Endothelial cell of umbilical vein (primary cell): ENCODE results near the gene KIFC3. TPM values are rescaled to one million over a fixed set of nuclear protein-coding genes. Genes with fewer than 3 reads are reported as not detected.

Experiments
- BruUV-seq: library from RNA; stranded (reverse); fragments of 400-500 nt; replicated peaks from 2 replicates; lab custom pipeline; 2021; lab: Mats Ljungman, UMichigan
- CTCF ChIA-PET: fragments of 300-600, 350-600 bp; sonication (Branson Sonifier 250); formaldehyde crosslinking; loops from one replicate; lab custom pipeline; 2021; ENCODE audit warnings: antibody characterized with exemption, inconsistent platforms; lab: Charles Lee
- POLR2A ChIA-PET: fragments of 300-600, 350-600 bp; sonication (Branson Sonifier 250); formaldehyde crosslinking; loops from one replicate; lab custom pipeline; 2021; ENCODE audit warnings: antibody characterized with exemption, inconsistent platforms; lab: Charles Lee
- DNase-seq: peaks from one replicate; pipeline ENCODE4 v3.0.0-alpha.2; 2011; ENCODE audit warnings: low read depth, low spot score
- FAIRE-seq: peaks from 2 replicates; lab custom pipeline; 2011; peaks lifted over from hg19 to GRCh38; lab: Jason Lieb, UNC
- H2AFZ ChIP-seq: 2 replicates; pipeline ENCODE4 v1.6.0; 2012; ENCODE audit warnings: low read depth, low read length, control low read depth, inconsistent platforms
- H3K27ac ChIP-seq: 2 replicates; pipeline ENCODE4 v1.5.1; 2011; ENCODE audit warnings: low read depth, mild to moderate bottlenecking, control low read depth, low read length, moderate library complexity; ENCODE audit not compliant: insufficient read depth
- H3K27me3 ChIP-seq, 2 experiments: 2 replicates each; pipeline versions ENCODE4 v1.6.0 to v1.6.1; 2011; ENCODE audit warnings: low read length in 2 of 2, mixed read lengths in 1 of 2; ENCODE audit not compliant: control insufficient read depth in 2 of 2, insufficient read depth in 2 of 2
- H3K36me3 ChIP-seq, 2 experiments: 2 replicates in 1 of 2; 3 replicates in 1 of 2; pipeline ENCODE4 v1.5.1; 2011; ENCODE audit warnings: low read length in 2 of 2, mild to moderate bottlenecking in 1 of 2, moderate library complexity in 1 of 2; ENCODE audit not compliant: control insufficient read depth in 2 of 2, insufficient read depth in 2 of 2; ENCODE audit errors: extremely low read depth in 1 of 2
- H3K4me1 ChIP-seq: 3 replicates; pipeline ENCODE4 v1.5.1; 2011; ENCODE audit warnings: mild to moderate bottlenecking, low read length; ENCODE audit not compliant: control insufficient read depth, insufficient read depth; ENCODE audit errors: extremely low read depth
- H3K4me2 ChIP-seq: 2 replicates; pipeline ENCODE4 v1.6.1; 2011; ENCODE audit warnings: low read length, control low read depth, mixed read lengths; ENCODE audit not compliant: insufficient read depth
- H3K4me3 ChIP-seq, 3 experiments: fragments of 200-600 bp in 1 of 3; sonication (generic), shearing (Covaris generic) in 1 of 3; replicated peaks in 1 of 3; 2 replicates each; pipeline ENCODE4 v1.5.1; 2011 to 2016; ENCODE audit warnings: control low read depth in 3 of 3, low read length in 3 of 3, mild to moderate bottlenecking in 2 of 3, inconsistent platforms in 1 of 3, low read depth in 1 of 3, moderate library complexity in 1 of 3; ENCODE audit not compliant: insufficient read depth in 1 of 3
- H3K79me2 ChIP-seq: 2 replicates; pipeline ENCODE4 v1.6.0; 2012; ENCODE audit warnings: low read length, inconsistent platforms; ENCODE audit not compliant: control insufficient read depth, insufficient read depth
- H3K9ac ChIP-seq: replicated peaks from 2 replicates; pipeline ENCODE3; 2011; ENCODE audit warnings: low read length, control low read depth; ENCODE audit not compliant: insufficient read depth; ENCODE audit errors: extremely low read depth
- H3K9me1 ChIP-seq: replicated peaks from 3 replicates; pipeline ENCODE4 v1.6.0; 2011; ENCODE audit warnings: mild to moderate bottlenecking, low read length; ENCODE audit not compliant: control insufficient read depth, insufficient read depth; ENCODE audit errors: extremely low read depth
- H3K9me3 ChIP-seq: replicated peaks from 2 replicates; pipeline ENCODE4 v1.5.1; 2012; ENCODE audit warnings: low read length, inconsistent platforms; ENCODE audit not compliant: control insufficient read depth, insufficient read depth
- H4K20me1 ChIP-seq: replicated peaks from 2 replicates; pipeline ENCODE3; 2011; ENCODE audit warnings: mild to moderate bottlenecking, low read length; ENCODE audit not compliant: control insufficient read depth, insufficient read depth; ENCODE audit errors: extremely low read depth
- EZH2 ChIP-seq: IDR thresholded peaks from 2 replicates; pipeline ENCODE4 v1.6.1; 2012; ENCODE audit warnings: borderline replicate concordance, low read depth, mild to moderate bottlenecking, moderate library complexity, low read length, inconsistent platforms; ENCODE audit not compliant: severe bottlenecking
- FOS ChIP-seq: IDR thresholded peaks from 2 replicates; pipeline ENCODE4 v1.6.1; 2011; ENCODE audit warnings: mild to moderate bottlenecking, low read length, moderate library complexity, borderline replicate concordance; ENCODE audit not compliant: insufficient read depth
- GATA2 ChIP-seq: IDR thresholded peaks from 2 replicates; pipeline ENCODE4 v1.7.0; 2011; ENCODE audit warnings: low read depth, mild to moderate bottlenecking, moderate library complexity, mixed read lengths, low read length; ENCODE audit not compliant: insufficient read length, insufficient read depth
- JUN ChIP-seq: IDR thresholded peaks from 2 replicates; pipeline ENCODE4 v1.6.1; 2011; ENCODE audit warnings: borderline replicate concordance, low read depth; ENCODE audit not compliant: insufficient read length, insufficient read depth
- MYC ChIP-seq: IDR thresholded peaks from one replicate; pipeline ENCODE4 v1.6.1; 2011; ENCODE audit warnings: mild to moderate bottlenecking, low read depth, low read length
- POLR2A ChIP-seq: IDR thresholded peaks from 2 replicates; pipeline ENCODE4 v1.6.1; 2012; ENCODE audit warnings: low read depth, mild to moderate bottlenecking, control low read depth, low read length
- POLR2AphosphoS5 ChIP-seq: IDR thresholded peaks from 2 replicates; pipeline ENCODE4 v1.6.1; 2012; ENCODE audit warnings: low read depth, mild to moderate bottlenecking, control low read depth, low read length, moderate library complexity; ENCODE audit not compliant: insufficient read depth
- dilution Hi-C: fragments of 300-500 bp; cut with MboI; formaldehyde crosslinking; loops from one replicate; pipeline ENCODE4 v1.15.0; 2019; ENCODE audit warnings: low sequenced_read_pairs; ENCODE audit not compliant: extremely low pct_ligation_motif_present
- intact Hi-C: fragments of 100-400 bp; cut with micrococcal nuclease; formaldehyde crosslinking; loops from one replicate; pipeline ENCODE4 v1.10.0; 2022
- polyA plus RNA-seq, 4 experiments: library from polyadenylated mRNA; depleted of rRNA in 3 of 4; stranded (reverse) in 3 of 4; unstranded in 1 of 4; fragments of >200 nt; gene quantifications; 2 replicates each; pipeline versions ENCODE4 v1.2.1 to v1.2.3, GENCODE V29; 2011 to 2012; ENCODE audit warnings: missing spikeins in 1 of 4
- total RNA-seq: library from RNA; stranded (reverse); gene quantifications from 2 replicates; pipeline ENCODE4 v1.2.3, GENCODE V29; 2021
- TF ChIP-seq, protein P1 (sequence below): IDR thresholded peaks from 2 replicates; pipeline ENCODE4 v1.6.1; 2011; ENCODE audit not compliant: insufficient read depth, insufficient read length
- TF ChIP-seq, protein P2 (sequence below), 2 donors: IDR thresholded peaks; 1 replicate in 1 of 2; 2 replicates in 1 of 2; pipeline ENCODE4 v1.5.1; 2011; ENCODE audit warnings: low read length in 2 of 2, mild to moderate bottlenecking in 2 of 2, moderate library complexity in 2 of 2, control low read depth in 1 of 2, inconsistent platforms in 1 of 2, low read depth in 1 of 2; ENCODE audit not compliant: insufficient read depth in 1 of 2; ENCODE audit errors: extremely low read depth in 1 of 2

KIFC3 gene
- total and polyA plus RNA-seq, 2 donors (not counting 3 experiments of a cell fraction or from before 2014, with no cell fraction given) = 36.3 to 62.2 TPM

- Histone ChIP-seq H3K9me1 (no peaks in the 10 kb centered on the region), H4K20me1 (no peaks in the 10 kb centered on the region), H3K27me3 (peaks cover 1 to 7% of the 10 kb centered on the region in 2 experiments), H3K4me2 (no peak overlapping the region), H3K9ac (no peak overlapping the region), H3K9me3 (no peaks in the 10 kb centered on the region), H3K4me1 (no peaks in the 10 kb centered on the region), H3K27ac (no peak overlapping the region), H2AFZ (no peak overlapping the region), H3K36me3 (no peaks in the 10 kb centered on the region), H3K4me3 (no peak overlapping the region), H3K79me2 (no peaks in the 10 kb centered on the region)
- FAIRE-seq = no peak
- dilution Hi-C loops (no loop called here), intact Hi-C loops (no loop called here)
- no peak for TF ChIP-seq POLR2AphosphoS5
- TF ChIP-seq, protein P1, sequence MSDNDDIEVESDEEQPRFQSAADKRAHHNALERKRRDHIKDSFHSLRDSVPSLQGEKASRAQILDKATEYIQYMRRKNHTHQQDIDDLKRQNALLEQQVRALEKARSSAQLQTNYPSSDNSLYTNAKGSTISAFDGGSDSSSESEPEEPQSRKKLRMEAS = no peak
- TF ChIP-seq, protein P2, sequence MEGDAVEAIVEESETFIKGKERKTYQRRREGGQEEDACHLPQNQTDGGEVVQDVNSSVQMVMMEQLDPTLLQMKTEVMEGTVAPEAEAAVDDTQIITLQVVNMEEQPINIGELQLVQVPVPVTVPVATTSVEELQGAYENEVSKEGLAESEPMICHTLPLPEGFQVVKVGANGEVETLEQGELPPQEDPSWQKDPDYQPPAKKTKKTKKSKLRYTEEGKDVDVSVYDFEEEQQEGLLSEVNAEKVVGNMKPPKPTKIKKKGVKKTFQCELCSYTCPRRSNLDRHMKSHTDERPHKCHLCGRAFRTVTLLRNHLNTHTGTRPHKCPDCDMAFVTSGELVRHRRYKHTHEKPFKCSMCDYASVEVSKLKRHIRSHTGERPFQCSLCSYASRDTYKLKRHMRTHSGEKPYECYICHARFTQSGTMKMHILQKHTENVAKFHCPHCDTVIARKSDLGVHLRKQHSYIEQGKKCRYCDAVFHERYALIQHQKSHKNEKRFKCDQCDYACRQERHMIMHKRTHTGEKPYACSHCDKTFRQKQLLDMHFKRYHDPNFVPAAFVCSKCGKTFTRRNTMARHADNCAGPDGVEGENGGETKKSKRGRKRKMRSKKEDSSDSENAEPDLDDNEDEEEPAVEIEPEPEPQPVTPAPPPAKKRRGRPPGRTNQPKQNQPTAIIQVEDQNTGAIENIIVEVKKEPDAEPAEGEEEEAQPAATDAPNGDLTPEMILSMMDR (IDR thresholded peaks at IDR 0.05; ENCODE audit: extremely low read depth in 1 of 2, insufficient read depth in 1 of 2, low read depth in 1 of 2, low read length in 2 of 2) = no peak
- no peak for TF ChIP-seq JUN
- TF ChIP-seq FOS = no peak
- no peak for TF ChIP-seq GATA2
- no peak for TF ChIP-seq MYC
- no peak for TF ChIP-seq EZH2
- no peak for TF ChIP-seq POLR2A
- DNase-seq = no peak
- no TSS peak for BruUV-seq
- ChIA-PET CTCF (no interaction called here), POLR2A (interaction anchor here (0.6 kb wide), 1 partner anchor 24 kb away, joined by 9 read pairs; no protein-coding TSS in a partner anchor)
Observed at GRCh38 chr16:57826052-57826451, 23.8 kb upstream of the KIFC3 start.
